ENCODE results near the gene TSR1.

Gene TSR1

DNA sequence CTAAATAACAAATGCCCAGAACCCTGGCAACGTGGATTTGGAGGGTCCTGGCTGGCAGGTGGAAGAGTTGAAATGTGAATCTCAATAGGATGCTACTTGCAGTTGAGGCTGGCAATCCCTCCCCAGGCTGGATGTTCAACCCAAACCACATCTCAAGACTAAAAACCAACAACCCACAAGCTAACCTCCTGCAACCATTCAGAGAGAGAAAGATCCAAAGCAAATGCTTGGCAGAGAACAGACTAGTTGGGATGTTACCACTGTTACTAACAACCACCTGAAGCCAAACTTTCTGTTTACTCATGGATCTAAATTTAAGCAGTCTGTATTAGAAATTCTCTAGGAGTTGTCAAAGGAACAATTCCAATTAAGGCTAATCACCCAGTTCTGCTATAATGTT is 60.5 kb downstream of the TSR1 start:
- DNase-seq = no peak

DNA sequence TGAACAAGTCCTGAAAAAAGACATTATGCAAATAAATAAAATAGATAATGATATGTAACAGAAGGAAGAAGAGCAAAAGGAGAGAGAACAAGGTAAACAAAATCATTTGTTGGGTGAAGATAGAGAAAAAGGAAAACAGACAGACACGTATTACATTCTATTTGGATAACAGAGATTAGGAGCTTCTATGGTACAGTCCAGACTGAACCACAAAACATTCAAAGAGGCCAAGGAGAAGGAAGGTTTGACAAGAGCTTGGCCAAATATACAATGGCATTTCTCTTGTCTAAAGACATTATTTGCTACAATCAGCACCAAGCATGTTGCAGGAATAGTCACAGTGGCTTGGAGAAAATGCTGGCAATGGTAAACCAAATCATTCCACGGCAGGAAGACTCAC is 61.8 kb downstream of the TSR1 start:
- DNase-seq = no peak

Measured in NCI-H1694 treated with DMSO at 0.1 percent for 48 hours (cell line).